GM03348 (cell line): ENCODE results near the gene IL13.
"Not testable (repeated sequence)": the region's sequence is repeated elsewhere in the genome, so short reads cannot be mapped to it uniquely, and the experiment has no call there.

Experiments used
- DNase-seq: peaks from one replicate; pipeline ENCODE4 v3.0.0; 2012; ENCODE audit warnings: low spot score

The IL13 gene

DNA sequence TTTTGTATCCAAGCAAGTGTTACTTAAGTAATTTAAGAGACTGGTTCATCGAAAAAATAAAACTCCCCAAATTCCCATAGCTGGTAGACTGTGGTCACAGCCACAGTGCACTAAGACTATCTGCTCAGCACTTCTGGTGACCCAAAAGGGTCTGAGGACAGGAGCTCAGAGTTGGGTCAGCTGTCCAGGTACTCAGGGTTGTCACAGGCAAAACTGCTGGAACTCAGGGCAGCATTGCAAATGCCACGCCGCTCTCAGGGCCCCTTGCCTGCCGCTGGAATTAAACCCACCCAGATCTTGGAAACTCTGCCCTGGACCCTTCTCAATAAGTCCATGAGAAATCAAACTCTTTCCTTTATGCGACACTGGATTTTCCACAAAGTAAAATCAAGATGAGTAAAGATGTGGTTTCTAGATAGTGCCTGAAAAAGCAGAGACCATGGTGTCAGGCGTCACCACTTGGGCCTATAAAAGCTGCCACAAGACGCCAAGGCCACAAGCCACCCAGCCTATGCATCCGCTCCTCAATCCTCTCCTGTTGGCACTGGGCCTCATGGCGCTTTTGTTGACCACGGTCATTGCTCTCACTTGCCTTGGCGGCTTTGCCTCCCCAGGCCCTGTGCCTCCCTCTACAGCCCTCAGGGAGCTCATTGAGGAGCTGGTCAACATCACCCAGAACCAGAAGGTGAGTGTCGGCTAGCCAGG lies at the start of gene IL13:
TSS of gene IL13 (plus strand) at position 498 of the 705 bp plus-strand sequence. CDS start at position 512, 14 bp downstream.
- DNase-seq = no peak

DNA sequence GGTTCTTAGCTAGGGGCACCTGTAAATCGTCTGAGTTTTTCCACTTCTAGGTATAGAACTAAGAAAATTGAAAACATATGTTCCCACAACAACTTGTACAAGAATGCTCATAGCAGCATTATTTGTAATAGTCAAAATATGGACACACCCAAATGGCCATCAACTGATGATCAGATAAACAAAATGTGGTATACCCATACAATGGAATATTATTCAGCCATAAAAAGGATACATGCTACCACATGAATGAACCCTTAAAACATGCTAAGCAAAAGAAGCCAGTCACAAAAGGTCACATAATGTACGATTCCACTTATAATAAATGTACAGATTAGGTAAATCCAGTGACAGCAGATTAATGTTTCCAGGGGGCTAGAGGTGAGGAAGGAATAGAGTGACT lies 46.0 kb upstream of the IL13 start:
- no peak for DNase-seq

DNA sequence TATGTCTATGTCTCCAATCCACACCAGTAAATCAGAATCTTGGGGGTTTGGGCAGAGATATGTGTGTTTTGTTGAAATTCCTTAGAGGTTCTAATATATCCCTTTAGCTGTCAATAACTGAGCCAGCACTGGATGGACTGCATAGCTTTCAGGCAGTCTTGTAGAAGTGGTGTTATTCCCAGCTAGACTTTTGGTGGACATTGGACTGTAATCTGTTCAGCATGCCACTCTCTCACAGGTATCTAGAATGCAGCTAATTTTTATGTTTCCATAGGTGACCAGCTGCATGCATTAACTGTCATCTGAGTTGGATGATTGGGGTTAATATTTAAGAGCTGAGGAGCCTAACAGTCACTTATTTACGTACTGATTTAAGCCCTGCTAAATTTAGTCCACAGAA lies 45.1 kb upstream of the IL13 start:
- DNase-seq = no peak

DNA sequence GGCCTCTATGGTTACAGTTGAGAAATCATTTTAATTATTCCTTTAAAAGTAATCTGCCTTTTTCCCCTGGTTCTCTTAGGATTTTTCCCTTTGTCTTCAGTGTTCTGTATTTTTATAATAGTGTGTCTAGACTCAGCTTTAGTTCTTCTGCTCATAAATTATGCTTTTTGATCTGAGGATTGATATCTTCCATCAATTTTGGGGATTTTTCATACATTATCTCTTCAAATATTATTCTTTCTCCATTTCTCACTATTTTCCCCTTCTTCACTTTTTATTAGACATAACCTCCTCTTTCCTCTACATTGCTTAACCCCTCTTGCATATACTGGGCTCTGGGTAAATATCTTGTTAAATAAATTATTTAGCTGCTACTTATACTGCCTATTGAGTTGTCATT lies 36.3 kb upstream of the IL13 start:
- no peak for DNase-seq

DNA sequence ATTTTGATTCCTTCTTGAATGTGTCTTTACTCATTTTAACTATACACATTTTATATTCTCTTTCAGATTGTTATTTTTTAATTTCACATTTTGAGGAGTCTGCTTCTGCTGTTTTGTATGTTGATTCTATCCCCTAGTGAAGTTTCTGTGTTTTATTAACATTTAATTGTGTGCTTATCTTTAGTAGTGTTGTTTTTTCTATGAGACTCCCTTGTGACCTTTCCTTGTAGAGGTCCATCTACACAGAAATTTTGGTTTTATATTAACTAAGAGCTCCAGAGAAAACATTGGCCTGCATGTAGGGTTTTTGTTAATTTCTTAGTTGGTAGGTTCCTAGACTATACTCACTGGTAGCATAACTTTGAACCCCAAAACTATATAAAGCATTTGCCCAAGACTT lies 35.4 kb upstream of the IL13 start:
- DNase-seq = no peak

DNA sequence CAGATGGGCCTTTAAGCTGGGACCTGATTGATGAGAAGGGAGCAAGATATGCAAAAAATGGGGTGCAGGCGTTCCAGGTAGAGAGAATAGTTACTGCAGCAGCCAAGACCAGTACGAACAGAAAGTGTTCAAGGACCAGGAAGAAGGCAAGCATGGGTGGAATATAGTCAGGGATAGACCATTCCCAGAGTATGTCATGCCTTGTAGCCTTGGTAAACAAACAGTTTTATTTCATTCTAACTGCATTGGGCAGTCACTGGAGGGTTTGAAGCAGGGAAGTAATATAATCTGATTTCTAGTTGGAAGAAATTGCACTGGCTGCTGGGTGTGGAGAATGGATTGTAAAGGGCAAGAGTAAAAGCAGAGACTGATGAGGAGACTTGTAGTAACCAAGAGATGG lies 30.5 kb upstream of the IL13 start:
- no peak for DNase-seq

DNA sequence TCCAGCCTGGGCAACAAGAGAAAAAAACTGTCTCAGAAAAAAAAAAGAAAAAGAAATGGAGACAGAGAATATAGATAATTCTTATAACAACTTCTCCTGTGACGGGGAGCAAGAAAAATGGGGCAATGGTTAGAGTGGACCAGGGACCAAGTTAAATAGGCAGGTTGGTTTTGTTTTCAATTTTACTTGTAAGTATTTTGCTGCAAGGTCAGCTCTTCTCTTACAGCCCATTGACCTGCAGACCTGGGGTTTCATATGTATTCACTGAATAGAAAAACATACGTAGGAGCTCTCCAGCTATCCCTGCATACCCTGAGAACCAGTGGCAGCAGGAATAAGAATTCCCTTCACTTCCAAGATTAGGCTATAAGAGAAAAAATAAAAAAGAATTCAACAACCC lies 29.2 kb upstream of the IL13 start:
- no peak for DNase-seq

DNA sequence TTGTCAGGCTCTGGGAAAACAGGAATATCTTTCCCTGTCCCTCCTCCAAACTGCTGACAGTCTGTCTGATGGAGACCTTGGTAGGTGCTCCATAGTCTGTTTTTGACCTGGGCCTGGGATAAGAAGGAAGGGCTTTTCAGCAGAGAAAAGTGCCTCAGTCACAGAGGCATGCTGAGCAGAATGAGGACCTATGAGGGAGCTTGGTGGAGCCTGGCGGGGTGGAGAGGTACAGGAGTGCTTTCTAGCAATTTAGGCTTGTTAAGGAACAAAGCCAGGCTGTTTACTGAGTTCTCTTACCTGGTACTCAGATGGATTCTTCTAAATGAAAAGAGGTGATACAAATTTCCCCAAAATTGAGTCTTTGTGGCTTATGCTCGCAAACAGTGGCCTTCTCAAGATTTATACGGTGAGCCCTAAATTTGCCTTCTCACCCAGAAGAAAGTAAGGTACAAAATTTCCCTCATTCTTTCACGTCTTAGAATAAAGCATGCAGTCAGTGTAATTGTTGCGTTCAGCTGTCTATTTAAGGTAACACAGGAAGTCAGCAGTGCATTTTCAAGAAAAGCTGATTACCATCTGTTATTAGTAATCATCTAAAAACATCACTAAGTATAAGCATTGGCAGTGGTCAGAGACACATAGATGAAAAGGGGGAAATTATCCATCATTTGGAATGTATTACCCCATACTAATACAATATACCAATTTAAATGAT lies 28.6 kb upstream of the IL13 start:
- no peak for DNase-seq

DNA sequence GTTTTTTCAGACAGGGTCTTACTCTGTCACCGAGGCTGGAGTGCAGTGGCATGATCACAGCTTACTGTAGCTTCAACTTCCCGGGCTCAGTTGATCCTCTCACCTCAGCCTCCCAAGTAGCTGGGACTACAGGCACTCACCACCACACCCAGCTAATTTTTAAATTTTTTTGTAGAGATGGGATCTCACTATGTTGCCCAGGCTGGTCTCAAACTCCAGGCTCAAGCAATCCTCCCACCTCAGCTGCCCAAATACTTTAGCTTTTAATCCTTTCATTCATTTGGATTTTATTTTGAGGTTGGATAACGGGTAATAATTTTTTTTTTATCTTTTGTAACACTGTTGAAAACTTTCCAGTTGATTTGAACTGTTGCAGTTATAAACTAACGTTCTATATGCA lies 24.4 kb upstream of the IL13 start:
- not testable (repeated sequence) for DNase-seq

DNA sequence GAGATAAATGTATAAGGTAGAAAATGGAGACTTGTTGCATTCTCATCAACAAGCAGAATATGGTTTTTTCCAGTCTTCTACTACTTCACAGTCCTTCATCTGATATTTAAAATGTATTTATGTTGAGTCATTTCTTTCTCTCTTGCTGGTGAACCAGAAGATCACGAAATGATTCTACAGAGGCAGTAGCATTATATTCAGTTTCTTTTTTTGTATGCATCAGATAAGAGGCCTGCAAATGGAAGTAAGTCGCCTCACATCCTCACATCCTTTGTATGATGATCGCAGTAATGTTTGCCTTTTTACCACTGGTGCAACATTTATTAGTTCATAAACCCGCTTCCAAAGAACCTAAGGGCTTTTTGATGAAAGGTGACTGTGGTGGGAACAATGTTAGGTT lies 22.1 kb upstream of the IL13 start:
- DNase-seq = no peak

DNA sequence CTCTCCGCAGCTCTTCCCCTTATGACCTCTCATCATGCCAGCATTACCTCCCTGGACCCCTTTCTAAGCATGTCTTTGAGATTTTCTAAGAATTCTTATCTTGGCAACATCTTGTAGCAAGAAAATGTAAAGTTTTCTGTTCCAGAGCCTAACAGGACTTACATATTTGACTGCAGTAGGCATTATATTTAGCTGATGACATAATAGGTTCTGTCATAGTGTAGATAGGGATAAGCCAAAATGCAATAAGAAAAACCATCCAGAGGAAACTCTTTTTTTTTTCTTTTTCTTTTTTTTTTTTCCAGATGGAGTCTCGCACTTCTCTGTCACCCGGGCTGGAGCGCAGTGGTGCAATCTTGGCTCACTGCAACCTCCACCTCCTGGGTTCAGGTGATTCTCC lies 20.7 kb upstream of the IL13 start:
- DNase-seq = no peak

DNA sequence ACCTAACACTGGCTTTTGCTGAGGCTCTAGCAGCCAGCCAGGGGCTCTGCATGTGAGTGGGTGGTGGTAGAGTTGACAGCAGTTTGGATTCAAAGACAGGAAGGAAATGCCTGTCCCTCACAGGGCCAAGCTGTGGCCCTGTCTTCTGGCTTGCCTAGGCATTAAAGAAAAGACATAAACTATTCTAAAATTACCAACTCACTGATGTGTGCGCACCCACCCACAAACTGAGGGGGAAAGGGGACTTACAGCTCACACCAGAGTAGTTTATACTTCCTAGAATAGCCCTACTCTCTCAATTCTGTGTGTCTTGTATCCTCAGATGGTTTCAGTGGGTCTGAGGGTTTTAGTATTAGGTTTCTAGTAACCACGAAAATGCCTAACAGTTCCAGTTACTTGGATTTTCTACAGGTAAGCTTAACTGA lies 18.3 kb upstream of the IL13 start:
- DNase-seq = no peak

DNA sequence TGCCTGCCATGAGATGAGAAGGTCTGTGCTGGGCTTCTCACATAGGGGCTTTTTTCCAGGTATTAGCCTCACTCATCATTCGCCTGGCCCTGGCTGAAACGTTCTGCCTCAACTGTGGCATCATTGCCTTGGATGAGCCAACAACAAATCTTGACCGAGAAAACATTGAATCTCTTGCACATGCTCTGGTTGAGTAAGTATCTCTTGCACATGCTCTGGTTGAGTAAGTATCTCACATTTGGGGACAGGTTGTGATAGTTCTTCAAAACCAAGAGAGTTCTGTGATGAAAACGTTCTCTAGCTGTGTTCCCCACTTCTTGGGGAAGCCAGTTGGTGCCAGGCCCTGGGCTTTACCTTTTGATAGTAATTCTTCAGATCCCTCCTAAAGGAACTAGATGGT lies 17.4 kb upstream of the IL13 start:
- no peak for DNase-seq

DNA sequence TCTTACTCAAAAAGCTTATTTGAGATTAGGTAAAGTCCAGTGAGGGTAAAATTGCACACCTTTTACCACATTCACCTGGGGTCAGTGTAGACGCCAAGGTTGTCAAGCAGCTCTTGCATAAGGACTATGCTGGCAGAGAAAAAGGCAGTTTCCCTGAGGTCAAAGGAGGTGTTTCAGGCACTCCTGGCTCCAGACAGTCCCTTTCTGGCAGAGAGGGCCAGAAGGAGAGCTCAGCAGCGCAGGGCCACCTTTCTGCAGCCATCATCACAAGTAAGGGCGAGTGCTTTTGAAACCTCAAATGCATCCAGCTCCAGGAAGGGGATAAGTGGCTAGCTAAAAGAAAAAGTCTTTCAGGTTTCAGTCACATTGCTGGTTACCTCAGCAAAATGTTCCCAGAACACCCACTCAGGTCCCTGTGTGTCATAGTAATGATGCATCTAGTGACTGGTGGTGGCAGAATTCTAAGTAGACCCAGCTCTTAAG lies 16.7 kb upstream of the IL13 start:
- no peak for DNase-seq

DNA sequence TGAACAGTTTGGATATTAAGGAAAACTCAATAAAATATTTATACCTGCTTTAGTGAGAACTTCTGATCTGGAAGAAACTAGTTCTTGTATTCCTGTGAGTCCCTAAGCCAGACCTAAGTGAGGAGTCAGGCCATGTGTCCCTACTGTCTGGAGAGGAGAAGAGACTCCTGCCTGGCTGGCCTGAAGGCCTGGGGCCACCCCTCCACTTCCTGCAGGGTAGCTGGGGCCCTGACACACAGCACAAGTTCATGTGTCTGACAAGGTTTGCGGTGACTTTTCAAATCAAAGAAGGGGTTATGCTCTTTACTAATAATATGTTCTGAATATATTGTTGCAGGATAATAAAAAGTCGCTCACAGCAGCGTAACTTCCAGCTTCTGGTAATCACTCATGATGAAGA lies 16.1 kb upstream of the IL13 start:
- no peak for DNase-seq

DNA sequence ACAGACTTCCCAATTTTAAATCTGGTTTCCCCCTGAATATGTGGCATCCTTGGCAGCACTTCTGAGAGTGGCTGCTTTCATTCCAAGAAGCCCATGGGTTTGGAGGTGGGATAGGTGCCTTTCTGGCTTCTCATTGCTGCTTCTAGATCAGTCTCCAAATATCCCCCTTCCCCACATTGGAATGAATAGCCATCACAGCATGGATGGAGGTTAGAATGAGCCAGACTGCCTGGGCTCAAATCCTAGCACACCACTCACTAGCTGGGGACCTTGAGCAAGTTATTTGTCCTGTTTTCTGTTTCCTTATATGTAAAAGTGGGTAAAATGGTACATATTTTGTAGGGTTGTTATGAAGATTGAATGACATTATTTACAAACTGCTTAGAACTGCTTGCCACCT lies 13.8 kb upstream of the IL13 start:
- no peak for DNase-seq

DNA sequence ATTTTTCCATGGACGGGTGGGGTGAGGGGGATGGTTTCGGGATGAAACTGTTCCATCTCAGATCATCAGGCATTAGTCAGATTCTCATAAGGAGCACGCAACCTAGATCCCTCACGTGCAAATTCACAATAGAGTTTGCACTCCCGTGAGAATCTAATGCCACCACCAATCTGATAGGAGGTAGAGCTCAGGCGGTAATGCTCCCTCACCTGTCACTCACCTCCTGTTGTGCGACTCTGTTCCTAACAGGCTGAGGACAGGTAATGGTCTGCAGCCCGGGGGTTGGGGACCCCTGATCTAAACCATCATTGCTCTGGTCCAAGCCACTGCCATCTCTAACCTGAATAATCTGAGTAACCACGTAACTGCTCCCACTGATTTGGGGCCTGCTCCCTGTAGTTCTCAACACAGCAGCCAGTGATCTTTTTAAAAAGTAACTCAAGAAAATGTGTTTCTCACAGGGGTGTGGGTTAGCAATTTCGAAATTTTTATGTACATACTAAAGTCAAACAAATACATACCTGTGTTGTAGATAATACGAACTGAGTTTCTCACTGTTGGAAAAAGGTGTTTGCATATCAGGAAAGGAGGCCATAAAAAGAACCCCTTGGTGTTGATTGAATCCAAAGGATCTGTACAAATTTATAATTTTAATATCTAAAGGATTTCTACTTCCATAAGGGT lies 11.2 kb upstream of the IL13 start:
- no peak for DNase-seq

DNA sequence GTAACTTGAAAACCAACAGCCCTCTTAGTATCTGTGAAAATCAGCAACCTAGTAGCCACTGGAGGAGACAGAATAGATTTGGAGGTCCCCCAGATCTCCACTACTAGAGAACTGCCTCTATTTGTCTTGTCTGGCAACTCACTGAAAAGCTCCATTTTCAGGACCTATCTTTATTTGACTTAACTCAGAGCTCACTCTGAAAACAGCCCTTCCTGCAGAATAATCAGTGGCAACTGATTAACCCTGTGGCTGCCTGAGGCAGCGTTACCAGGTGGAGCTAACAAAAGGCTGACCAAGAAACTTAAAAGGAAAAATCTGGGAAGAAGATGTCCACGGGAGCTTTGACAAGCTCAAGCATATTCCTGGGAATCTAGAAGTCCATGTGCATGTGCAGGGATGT lies 10.5 kb upstream of the IL13 start:
- no peak for DNase-seq

DNA sequence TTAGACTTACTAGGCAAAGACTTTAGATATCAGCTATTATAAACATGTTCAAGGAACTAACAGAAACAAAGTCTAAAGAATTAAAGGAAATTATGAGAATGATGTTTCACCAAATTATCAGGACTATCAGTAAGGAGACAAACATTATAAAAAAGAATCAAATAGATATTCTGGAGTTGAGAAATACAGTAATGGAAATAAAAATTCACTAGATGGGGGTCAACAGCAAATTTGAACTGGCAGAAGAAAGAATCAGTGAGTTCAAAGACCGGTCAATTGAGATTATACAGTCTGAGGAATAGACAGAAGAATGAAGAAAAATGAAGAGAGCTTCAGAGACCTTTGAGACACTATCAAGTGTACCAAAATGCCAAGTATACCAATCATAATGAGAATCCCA lies 9.6 kb upstream of the IL13 start:
- no peak for DNase-seq

DNA sequence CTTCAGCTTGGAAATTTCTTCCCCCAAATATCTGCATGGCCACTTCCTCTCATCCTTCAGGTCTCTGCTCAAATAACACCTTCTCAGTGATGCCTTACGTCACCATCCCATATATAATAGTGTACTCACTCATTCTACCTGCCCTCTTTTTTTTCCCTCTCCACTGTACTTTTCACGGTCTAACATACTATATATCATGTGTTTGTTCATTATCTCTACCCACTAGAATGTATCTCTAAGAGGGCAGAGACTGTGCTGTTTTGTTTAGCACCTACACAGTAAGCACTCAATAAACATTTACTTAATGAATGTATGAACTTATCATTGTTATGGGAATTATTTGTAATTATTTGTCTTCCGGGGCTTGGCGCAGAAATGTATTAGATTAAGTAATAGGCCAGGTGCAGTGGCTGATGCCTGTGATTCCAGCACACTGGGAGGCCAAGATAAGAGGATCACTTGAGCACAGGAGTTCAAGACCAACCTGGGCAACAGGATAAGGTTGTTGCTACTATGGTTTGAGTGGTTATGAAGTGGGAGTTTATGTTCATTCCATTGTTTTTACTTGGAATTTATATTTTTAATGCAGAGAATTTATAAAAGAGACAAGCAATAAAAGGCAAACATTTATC lies 6.0 kb upstream of the IL13 start:
- no peak for DNase-seq

DNA sequence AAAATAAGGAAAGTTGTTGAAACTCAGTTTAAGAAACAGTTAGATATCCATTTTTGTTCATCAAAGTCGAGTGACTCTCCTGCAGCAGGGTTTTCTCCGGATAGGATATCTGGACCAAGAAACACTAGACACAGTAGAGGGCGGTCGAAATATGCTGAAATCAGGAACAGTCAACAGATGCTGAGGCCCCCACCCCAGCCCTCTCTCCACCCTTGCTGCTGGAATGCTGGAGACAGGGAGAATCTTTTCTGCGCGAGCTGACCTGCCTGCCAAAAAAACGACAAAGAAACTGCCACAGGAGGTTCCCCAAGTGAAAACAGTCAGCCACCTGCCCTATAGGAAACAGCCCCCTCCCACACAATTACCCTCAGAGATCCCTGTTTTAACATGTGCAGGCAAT lies 4.3 kb upstream of the IL13 start:
- DNase-seq = no peak
